Adrenal gland (tissue), 5 donors: ENCODE measurements around the gene MSH2.

ENCODE experiments used
- CTCF ChIP-seq, 6 experiments: fragments of 450-650 bp in 4 of 6; fragments of 200-600 bp in 2 of 6; sonication (generic) in 1 of 6; IDR thresholded peaks; 1 replicate in 5 of 6; 2 replicates in 1 of 6; pipeline versions ENCODE4 v1.5.1 to v1.8.0; 2016 to 2021; ENCODE audit warnings: antibody characterized with exemption in 6 of 6, mild to moderate bottlenecking in 2 of 6, moderate library complexity in 1 of 6
- POLR2A ChIP-seq, 2 donors: fragments of 450-650 bp; IDR thresholded peaks; one replicate each; pipeline ENCODE4 v1.6.1; 2017; ENCODE audit warnings: antibody characterized with exemption in 2 of 2, mild to moderate bottlenecking in 2 of 2, moderate library complexity in 1 of 2
- donor health status: DM: no; HTN: no; CAD: no.

- TF ChIP-seq CTCF (IDR thresholded peaks at IDR 0.05) (no peak), POLR2A (IDR thresholded peaks at IDR 0.05) (no peak)
Observed at GRCh38 chr2:47455411-47455810, 52.5 kb downstream of the MSH2 start.
